SKM-1 (cell line): ENCODE data around the gene UBAP2.
"Not testable (repeated sequence)": the region's sequence is repeated elsewhere in the genome, so short reads cannot be mapped to it uniquely, and the experiment has no call there.

ENCODE experiments used
- DNase-seq: peaks from one replicate; lab custom pipeline; 2025; ENCODE audit not compliant: unreplicated experiment; lab: John Stamatoyannopoulos, UW

Gene UBAP2

DNA sequence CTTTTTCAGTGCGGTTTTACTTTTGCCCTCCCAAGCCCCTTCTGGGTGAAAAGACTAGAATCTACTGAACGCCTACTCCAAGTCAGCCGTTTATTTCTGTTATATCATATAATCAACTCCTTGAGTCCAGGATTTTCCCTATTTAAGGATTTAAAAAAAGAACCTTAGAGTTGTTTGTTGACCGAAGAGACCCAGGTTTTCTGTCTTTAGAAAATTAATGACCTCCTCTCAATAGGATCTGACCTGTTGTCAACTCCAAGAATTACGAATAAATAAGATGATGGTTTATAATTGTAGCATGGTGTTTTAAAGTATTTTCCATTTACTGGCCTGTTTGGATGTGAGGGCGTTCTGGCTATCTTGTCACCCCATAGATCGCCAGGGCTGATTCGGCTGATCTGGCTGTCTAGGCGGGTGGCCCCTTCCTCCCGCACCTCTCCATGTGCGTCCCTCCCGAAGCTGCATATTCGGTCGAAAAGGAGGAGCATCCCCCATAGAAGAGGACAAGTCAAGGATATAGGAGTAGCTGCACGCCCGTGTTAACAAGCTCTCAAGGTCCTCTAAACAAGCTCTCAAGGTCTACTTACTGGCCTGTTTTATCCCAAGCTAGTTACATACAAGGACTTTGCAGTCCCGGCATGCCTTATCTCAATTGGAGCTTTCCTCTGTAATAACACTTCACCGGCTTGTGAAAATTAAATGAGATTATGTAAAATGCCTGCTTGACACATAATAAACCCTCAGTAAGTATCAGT is 1.1 kb upstream of the UBAP2 start:
- no peak for DNase-seq

DNA sequence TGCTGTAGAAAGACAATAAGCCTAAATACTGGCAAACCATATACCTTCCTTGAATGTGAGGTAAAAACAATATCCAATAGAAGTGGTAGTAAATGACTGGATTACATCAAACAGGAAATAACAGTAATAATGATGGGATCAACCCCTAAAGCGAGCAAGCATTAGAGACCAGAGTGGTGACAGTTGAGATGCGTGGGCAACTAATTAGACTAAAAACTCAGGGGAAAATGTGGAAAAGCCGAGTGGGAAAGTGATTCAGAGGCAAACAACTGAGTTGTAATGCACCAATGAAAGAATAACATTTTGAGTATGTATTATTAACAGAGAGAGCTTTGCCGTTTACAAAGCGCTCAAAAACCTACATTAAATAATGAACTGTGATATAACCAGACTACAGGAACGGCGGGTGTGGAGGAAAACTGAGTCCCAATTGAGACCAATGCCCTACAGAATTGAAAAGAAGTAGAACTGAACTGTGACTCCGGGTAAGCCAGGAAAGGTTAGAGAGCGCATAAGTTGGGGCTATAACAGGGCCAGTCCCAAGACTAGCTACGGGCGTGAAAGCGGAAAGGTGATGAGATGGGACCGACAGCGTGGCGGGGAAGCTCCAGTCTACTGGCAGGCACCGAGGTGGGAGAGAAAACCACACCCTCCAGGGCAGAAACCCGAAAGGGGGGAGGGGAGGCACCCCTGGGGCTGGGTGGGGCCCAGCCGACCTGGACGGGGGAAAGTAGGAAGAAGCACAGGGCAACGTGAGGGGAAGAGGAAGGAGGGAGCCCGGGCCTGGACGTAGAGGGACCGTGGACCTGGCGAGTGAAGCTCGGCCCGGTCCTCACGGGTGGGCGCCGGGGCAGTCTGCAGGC is 592 bp downstream of the UBAP2 start:
- peak; percentile 60 for DNase-seq

DNA sequence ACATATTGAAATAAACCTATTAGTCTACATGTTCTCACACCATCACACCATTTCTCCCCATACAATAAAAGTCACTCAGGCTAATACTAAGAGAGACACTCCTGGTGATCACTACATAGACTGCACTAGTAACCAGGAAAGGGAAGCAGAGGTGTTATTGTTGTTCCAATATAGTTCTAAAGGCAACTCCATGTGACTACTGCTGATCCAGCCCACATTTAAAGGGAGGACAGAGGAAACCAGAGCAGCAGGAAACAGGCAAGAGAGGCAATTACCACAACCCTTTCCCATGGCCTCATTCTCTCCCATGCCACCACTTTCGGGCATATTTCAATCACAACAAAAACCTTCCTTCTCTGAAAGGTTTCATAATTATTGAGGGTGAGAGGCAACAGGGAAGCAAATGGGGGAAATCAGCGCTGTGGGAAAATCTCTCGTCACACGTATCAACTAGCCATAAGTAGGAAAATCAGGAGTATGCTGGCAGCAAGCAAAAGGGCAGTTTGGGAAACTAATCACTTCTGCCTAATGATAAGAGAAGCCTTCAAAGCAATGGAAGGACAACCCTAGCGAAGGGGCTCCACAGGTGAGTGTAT is 1.8 kb downstream of the UBAP2 start:
- DNase-seq, result peak; percentile 7

DNA sequence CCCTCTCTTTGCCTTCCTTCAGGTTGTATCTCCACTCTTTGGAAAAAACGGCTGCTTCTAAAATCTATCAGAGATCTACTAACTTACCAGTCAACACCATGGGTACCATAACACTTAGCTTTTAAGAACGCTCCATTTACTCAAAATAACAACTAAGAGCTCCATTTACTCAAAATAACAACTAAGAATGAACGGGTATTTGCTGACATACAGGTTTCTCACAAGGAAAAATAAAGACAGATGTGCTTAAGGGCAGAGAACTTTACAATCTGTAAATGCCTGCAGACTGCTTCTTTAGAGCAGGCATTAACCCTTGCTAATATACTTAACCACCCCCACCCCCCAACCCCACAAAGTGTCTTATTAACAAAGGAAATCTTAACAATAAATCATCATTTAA is 2.8 kb downstream of the UBAP2 start:
- DNase-seq, result no peak

DNA sequence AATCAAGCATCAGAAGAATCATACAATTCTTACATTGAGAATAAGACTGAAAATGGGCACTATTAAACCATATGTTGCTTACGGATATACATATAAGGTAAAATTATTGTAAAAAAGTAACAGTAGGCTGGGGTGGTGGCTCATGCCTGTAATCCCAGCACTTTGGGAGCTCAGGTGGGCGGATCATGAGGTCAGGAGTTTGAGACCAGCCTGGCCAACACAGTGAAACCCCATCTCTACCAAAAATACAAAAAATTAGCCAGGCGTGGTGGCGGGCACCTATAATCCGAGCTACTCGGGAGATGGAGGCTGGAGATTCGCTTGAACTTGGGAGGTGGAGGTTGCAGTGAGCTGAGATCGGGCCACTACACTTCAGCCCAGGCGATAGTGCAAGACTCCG is 6.6 kb downstream of the UBAP2 start:
- not testable (repeated sequence) for DNase-seq

DNA sequence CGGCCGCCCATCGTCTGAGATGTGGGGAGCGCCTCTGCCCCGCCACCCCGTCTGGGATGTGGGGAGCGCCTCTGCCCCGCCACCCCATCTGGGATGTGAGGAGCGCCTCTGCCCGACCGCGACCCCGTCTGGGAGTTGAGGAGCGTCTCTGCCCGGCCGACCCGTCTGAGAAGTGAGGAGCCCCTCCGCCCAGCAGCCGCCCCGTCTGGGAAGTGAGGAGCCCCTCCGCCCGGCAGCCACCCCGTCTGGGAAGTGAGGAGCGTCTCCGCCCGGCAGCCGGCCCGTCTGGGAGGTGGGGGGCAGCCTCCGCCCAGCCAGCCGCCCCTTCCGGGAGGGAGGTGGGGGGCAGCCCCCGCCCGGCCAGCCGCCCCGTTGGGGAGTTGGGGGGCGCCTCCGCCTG is 9.8 kb downstream of the UBAP2 start:
- not testable (repeated sequence) for DNase-seq

DNA sequence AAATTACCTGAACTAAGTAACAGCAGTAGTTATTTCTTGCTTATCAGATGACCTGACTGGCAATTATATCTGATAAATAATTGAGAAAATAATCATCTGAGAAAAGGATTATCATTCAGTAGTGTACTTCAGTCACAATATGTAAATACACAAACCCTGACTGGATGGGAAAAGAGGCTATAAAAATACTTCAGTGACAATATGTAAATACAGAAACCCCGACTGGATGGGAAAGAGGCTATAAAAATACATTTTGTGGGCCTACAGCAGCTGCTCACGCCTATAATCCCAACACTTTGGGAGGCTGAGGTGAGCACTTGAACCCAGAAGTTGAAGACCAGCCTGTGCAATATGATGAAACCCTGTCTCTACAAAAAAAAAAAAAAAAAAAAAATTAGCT is 11.1 kb downstream of the UBAP2 start:
- no peak for DNase-seq

DNA sequence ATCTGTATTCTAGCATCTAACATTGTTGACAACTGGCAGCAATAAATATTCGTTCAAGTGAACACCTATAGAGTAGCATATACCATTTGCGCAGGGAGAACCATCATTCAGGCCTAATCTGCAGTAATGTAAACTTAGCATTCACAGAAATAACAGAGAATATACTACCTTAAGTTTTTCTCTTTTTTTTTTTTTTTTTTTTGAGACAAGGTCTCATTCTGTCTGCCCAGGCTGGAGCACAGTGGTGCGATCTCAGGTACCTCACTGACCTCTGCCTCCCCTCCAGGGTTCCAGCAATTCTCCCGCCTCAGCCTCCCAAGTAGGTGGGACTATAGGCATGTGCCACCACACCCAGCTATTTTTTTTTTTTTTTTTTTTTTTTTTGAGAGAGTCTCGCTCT is 12.1 kb downstream of the UBAP2 start:
- no peak for DNase-seq

DNA sequence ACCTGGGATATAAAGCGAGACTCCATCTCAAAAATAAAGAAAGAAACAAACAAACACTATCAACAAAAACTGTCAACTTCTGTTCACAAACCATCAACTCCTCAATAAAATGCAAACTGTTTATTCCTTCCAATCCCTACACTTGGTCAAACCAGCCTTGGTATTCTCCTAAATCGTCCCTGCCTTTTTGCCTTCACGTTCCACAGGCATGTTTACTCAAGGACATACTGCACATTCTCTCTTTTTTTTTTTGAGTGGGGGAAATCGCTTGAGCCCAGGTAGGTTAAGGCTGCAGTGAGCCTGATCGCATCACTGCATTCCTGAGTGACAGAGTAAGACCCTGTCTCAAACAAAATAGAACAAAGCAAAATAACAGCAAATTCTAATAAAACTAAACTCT is 13.0 kb downstream of the UBAP2 start:
- DNase-seq, result no peak

DNA sequence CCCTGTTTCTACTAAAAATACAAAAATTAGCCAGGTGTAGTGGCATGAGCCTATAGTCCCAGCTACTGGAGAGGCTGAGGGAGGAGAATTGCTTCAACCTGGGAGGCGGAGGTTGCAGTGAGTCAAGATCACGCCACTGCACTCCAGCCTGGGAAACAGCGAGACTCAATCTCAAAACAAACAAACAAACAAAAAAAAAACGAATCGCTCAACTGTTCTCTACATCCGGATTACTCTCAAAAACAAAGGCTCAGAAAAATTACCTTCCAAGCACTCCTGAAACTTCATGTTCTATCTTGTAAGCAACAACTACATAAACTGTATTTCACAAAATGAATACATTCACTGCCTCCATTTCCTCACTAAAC is 14.0 kb downstream of the UBAP2 start:
- DNase-seq, result no peak

DNA sequence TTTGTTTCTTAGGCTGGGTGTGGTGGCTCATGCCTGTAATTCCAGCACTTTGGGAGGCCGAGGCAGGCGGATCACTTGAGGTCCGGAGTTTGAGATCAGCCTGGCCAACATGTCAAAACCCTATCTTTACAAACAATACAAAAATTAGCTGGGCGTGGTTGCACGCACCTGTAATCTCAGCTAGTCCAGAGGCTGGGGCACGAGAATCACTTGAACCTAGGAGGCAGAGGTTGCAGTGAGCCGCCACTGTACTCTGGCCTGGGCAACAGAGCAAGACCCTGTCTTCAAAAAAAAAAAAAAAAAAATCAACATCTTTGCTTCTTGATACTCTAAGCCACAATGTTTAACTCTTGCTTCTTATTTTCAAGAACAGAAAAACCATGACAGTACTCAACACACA is 16.1 kb downstream of the UBAP2 start:
- no peak for DNase-seq

DNA sequence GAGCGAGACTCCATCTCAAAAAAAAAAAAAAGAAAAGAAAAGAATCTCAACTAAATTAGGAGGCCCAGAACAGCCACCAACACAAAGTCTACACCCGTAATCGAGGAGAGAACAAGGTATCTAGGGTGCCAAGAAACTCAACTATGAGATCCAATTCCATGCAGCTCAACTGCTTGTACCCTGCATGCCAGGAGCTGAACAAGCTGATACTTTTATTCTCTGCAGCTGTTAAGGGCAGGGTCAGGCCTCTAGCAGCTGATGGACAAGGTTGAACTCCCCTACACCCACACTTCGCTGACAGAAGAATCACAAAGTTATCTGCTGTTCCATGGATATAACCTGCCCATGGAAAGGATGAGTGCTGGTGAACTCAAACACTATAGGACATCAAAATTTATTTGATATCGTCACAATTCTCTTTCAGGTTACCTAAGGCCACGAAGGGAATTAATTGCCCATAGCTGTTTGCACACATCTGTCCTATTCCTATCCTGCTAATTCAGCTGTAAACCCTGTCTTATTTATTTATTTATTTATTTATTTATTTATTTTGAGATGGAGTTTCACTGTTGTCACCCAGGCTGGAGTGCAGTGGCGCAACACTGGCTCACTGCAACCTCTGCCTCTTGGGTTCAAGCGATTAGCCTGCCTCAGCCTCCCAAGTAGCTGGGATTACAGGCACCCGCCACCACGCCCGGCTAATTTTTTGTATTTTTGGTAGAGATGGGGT is 20.7 kb downstream of the UBAP2 start:
- no peak for DNase-seq

DNA sequence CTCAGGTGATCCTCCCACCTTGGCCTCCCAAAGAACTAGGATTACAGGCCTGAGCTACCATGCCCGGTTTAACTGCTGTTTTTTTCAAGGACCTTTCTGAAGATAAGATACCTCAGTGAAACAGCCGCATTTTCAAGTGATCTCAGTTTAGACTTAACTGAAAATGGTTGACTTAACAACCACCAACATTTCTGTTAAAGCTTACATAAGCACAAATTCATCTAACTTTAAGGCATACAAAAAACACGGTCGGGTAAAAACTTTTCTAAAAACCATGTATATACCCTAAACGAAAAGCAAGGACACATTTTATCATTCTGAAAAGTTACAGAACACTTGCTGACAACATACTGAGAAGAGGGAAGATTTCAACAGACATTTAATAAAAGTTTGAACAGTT is 22.9 kb downstream of the UBAP2 start:
- DNase-seq, result no peak

DNA sequence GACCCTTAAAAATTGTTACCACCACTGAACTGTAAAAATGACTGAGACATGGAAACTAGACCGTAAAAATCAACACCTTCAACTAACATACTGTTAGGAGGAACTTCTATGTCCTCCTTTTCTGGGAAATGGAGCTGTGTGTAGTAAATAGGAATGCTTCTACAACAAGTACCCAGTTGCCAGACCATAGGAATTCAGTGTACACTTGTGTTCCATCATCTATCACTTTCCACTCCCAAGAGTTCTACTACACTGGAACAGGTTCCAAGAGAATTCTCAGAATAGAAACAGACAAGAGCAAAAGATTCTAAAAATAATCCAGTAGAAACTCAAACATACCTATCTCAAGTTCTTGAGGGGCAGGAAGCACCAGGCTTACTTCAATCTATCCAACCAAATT is 23.6 kb downstream of the UBAP2 start:
- no peak for DNase-seq

DNA sequence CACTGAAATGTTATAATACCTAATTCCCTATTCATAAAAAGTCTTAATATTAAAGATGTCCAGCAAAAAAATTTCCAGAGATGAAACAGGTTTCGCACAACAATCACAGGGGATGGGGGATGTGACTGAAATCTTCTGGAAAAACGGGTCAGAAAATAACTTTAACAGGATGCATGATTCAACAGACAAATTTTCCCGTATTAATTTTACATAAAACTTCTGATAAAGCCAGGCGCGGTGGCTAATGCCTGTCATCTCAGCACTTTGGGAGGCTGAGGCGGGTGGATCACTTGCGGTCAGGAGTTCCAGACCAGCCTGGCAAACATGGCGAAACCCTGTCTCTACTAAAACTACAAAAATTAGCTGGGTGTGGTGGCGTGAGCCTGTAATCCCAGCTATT is 24.2 kb downstream of the UBAP2 start:
- DNase-seq, result not testable (repeated sequence)

DNA sequence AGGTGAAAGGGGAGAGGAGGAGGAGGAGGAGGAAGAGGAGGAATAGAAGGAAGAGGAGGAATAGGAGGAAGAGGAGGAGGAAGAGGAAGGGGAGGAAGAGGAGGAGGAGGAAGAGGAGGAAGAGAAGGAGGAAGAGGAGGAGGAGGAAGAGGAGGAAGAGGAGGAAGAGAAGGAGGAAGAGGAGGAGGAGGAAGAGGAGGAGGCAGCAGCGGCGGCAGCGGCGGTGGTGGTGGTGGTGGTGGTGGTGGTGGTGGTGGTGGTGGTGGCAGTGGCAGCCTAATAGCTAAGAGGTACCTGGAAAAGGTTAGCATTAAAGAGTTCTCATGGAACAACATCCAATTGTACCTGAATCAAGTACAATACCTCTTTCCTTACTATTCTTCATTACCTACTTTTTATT is 32.5 kb downstream of the UBAP2 start:
- no peak for DNase-seq

DNA sequence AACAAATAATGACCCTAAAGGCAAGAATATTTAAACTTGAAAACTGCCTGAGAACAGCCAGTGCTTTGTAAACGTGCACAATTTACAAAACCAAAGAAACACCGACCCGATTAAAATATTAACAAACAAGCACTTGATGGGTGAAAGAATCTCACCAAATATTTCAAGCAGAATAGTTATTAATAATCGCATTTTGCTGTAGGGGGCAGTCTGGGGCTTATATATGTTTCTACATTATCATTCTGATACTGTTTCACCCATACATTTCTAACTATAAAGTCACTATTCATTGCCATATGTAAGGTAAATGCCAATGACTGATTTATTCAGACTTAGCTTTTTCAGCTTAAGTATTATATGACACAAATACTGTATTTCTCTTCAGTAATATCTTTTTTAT is 37.7 kb downstream of the UBAP2 start:
- no peak for DNase-seq

DNA sequence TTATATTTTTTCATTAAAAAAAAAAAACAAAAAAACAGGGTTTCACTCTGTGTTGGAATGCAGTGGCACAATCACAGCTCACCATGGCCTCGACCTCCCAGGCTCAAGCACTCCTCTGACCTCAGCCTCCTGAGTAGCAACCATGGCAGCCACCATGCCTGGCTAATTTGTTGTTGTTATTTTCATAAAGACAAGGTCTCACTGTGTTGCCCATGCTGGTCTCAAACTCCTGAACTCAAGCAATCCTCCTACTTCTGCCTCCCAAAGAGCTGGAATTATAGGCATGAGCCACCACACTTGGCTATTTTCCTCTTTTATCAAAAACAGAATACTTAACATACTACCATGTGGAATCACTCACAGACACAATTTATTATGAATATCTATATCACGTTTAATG is 46.7 kb downstream of the UBAP2 start:
- DNase-seq, result no peak

DNA sequence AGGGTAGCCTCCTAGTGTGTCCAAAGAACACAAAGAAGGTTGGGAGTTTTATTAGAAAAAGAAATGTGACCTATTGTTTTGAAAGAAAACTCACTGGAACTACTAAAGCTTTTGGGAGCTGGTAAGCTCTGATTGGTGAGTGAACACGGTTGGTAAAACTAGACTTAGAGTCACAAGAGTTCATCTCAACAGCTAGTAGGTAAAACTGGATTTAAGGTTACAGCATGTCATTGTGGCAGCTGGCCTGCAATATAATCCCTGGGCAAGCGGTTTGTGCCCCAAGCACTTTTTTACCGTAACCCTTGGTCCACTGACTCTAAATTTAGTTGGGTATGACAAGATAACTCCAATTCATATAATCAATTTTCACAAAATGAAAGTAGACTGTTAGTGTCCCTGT is 47.4 kb downstream of the UBAP2 start:
- DNase-seq, result no peak

DNA sequence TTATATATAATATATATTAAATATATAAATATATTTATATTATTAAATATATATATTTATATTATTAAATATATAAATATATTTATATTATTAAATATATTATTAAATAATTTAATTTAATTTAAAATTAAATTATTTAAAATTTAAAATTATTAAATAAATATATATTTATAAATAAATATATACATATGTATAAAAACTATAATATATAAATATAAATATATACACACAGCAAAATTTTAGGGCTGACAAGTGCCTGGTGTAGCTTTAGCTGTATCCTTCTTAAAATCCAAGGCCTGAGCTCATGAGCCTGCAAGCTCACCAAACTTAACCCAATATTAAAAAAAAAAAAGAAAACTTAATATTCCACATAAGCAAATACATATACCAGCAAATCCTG is 53.2 kb downstream of the UBAP2 start:
- no peak for DNase-seq

DNA sequence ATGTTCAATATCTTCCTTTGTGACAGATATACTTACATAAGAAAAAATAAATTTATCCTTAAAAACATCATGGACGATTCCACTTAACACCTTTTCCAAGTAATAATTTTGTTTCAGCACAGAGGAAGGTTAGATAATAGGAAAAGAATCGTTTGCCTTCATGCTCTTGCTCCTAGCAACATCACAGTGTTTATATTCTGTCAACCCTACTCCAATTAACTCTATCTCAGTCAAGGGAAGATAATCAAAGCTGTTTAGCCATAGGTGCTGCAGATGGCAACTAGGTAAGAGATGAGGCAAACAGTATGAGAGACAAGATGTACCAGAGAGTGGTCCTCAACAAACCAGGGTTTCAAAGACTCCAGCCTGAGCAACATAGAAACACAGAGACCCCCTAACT is 55.6 kb downstream of the UBAP2 start:
- DNase-seq, result no peak

DNA sequence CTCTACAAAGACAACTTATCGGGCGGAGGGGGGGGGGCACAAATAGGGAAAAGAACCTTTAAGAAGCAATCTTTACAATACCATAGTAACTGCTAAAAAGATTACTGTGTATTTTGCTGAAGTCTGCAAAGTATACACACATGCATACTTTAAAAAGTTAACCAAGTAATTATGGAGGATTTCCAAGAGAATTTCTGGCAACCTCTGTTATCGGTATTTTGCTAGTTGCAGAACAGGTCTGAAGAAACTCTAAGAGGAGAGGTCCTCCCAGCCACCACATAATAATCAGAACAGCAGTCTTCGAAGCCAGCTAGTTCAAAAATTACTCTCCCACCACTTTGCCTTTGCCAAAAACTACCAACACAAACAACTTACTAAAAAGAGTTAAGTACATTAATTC is 56.1 kb downstream of the UBAP2 start:
- DNase-seq, result no peak
